ENCODE data around the gene PIGU. TPM values are rescaled to one million over a fixed set of nuclear protein-coding genes. Genes with fewer than 3 reads are reported as not detected.
"Not testable (repeated sequence)": the region's sequence is repeated elsewhere in the genome, so short reads cannot be mapped to it uniquely, and the experiment has no call there.

Gene PIGU
- total RNA-seq, 4 donors from 2014 or later = 5.1 to 16.4 (median 8.5) TPM

- no peak overlapping the region for H3K4me3 ChIP-seq (ENCODE audit: low read depth, poor library complexity, severe bottlenecking)
- DNase-seq (ENCODE audit: low spot score in 2 of 2) = no peak
- no peak for TF ChIP-seq POLR2A (IDR thresholded peaks at IDR 0.05)
- TF ChIP-seq CTCF (IDR thresholded peaks at IDR 0.05) = no peak
- intact Hi-C loops (cut with DNase I; ENCODE audit: low total_unique reads) = no loop called here
- WGBS, 2 donors = 89 to 93% methylated on average over 3 of the region's 3 CpGs
Observed at GRCh38 chr20:34624629-34625028, 52.3 kb downstream of the PIGU start.

- intact Hi-C loops (cut with DNase I; ENCODE audit: low total_unique reads) = no loop called here
- WGBS, 2 donors = 83 to 86% methylated on average over 6 of the region's 6 CpGs
- H3K4me3 ChIP-seq (ENCODE audit: low read depth, poor library complexity, severe bottlenecking) = no peak overlapping the region
- TF ChIP-seq POLR2A (IDR thresholded peaks at IDR 0.05) = no peak
- DNase-seq (ENCODE audit: low spot score in 2 of 2) = no peak
Observed at GRCh38 chr20:34622821-34623451, 54.0 kb downstream of the PIGU start.

GRCh38 chr20:34621383-34622367, 55.2 kb downstream of the PIGU start:
- WGBS, 2 donors = 89% methylated on average over 13 of the region's 13 CpGs
- no peak overlapping the region for H3K4me3 ChIP-seq (ENCODE audit: low read depth, poor library complexity, severe bottlenecking)
- intact Hi-C loops (cut with DNase I; ENCODE audit: low total_unique reads) = no loop called here
- no peak for DNase-seq (ENCODE audit: low spot score in 2 of 2)
- TF ChIP-seq CTCF (IDR thresholded peaks at IDR 0.05) = no peak
- TF ChIP-seq POLR2A (IDR thresholded peaks at IDR 0.05) = no peak

- no peak for DNase-seq (ENCODE audit: low spot score in 2 of 2)
- intact Hi-C loops (cut with DNase I; ENCODE audit: low total_unique reads) = no loop called here
- H3K4me3 ChIP-seq (ENCODE audit: low read depth, poor library complexity, severe bottlenecking) = no peak overlapping the region
- TF ChIP-seq CTCF (IDR thresholded peaks at IDR 0.05) = no peak
Observed at GRCh38 chr20:34621036-34621343, 55.9 kb downstream of the PIGU start.

- intact Hi-C loops (cut with DNase I; ENCODE audit: low total_unique reads) = no loop called here
- no peak for TF ChIP-seq POLR2A (IDR thresholded peaks at IDR 0.05)
- no peak for TF ChIP-seq CTCF (IDR thresholded peaks at IDR 0.05)
- DNase-seq (ENCODE audit: low spot score in 2 of 2) = no peak
- 87 to 88% methylated on average over 2 of the region's 2 CpGs for WGBS, 2 donors
- no peak overlapping the region for H3K4me3 ChIP-seq (ENCODE audit: low read depth, poor library complexity, severe bottlenecking)
Observed at GRCh38 chr20:34618676-34619075, 58.2 kb downstream of the PIGU start.

GRCh38 chr20:34616913-34617312, 60.0 kb downstream of the PIGU start:
- H3K4me3 ChIP-seq (ENCODE audit: low read depth, poor library complexity, severe bottlenecking); DNase-seq (ENCODE audit: low spot score in 2 of 2); intact Hi-C loops (cut with DNase I; ENCODE audit: low total_unique reads): not testable (repeated sequence)
- WGBS, 2 donors = 93 to 96% methylated on average over 8 of the region's 8 CpGs

Measured in lower leg skin (tissue), 4 donors.